GM18909 (cell line): Measurements from ENCODE around the gene KLRD1.
"Not testable (repeated sequence)": the region's sequence is repeated elsewhere in the genome, so short reads cannot be mapped to it uniquely, and the experiment has no call there.

ENCODE experiments used
- ATAC-seq: cut with Tn5 transposase; IDR thresholded peaks from one replicate; pipeline ENCODE4 v1.9.1; 2021; ENCODE audit warnings: mild to moderate bottlenecking; ENCODE audit not compliant: unreplicated experiment, poor library complexity

Gene KLRD1

DNA sequence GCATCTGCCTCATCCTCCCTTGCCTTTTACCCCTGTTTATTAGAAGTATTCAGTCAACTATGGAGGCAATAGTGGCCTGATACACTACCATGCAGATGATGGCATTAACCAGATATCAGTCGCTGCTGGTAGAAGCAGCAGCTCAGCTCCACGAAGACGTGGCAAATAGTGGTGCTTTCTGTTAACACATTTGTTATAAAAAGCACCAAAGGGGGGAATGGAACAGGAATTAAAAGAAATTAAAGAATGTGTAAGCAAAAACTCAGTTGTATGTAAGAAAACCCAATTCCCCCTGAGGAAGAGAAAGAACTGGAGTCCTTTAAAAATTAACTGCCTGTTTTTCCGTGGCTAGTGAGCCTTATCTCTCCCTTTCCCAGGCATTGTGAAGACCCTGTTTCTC, 60.0 kb downstream of the KLRD1 start:
- ATAC-seq: not testable (repeated sequence)

DNA sequence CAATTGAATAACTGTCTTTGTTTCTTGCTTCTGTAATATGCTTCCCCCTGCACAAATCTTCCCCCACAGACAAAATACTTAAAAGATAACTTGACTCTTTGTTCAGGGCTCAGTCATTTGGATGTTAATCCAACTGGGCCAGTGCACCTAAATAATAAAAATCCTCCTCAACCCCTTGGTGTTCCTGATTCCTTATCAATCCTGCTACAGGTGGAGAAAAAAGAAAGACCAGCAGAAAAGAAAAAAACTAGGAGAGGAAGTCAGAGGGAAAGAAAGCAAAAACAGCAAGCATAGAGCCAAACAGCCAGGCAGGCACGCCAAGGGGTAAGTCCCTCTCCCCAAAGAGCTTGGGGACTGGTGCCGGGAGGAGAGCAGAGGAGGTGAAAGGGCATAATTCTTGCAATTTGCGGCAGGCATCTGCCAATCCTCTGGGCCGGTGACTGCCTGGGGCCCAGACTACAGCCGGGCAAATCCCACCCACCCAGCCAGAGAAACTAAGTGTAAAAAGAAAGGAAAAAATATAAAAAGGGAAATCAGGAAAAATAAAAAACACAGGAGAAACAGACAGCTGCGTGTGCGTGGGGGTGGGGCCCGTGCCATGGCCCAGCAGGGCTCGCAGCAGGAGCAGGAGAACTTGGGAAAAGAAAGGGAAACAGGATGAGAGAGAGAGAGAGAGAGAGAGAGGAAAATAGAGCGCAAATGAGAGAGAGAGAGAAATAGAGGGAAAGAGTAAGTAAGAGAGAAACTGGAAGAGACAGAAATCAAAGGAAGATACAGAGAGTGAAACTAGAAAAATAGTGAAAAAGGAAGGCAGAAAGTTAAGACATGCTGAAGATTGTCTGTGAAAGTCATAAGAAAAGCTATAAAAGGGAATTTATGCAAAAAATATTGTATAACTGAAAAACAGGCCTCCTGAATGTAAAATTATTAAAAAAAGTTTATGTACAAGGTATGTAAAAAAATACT, 60.8 kb downstream of the KLRD1 start:
- no peak for ATAC-seq

DNA sequence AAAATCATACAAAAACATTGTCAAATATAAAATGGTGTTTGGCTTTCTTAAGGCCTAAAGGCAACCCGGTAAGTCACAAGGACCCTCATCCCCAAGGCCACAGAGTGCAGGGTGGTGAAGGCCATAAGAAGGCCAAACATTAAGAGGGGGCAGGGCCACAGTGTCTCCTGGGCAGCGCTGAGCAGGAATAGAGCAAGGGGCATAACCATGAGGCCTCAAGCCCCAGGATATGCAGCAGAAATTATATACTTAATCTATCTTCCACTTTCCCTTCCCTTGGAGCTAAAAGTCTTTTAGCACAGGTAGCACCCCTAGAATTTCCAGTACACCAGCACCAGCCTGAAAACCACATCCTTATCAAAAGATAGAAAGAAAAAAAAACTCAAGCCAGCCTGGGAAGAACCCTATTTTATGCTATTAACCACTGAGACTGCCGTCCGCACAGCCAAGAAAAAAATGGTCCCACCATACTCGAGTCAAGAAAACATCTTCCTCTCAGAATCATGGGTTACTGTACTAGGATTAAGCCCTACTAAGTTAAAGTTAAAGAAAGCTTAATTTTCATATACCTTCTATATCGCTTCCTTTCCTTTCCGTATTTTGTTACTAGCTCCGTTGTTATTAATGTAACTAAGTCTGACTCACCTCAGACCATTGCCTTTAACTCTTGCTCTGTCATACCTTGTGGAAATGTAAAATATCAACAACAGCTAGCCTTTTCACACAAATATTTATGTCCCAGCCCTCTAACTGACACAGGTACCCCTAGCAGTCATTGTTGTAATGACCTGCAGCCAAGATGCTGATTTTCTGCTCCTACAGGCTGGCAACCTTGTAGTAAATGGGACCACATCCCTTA, 62.1 kb downstream of the KLRD1 start:
- no peak for ATAC-seq

DNA sequence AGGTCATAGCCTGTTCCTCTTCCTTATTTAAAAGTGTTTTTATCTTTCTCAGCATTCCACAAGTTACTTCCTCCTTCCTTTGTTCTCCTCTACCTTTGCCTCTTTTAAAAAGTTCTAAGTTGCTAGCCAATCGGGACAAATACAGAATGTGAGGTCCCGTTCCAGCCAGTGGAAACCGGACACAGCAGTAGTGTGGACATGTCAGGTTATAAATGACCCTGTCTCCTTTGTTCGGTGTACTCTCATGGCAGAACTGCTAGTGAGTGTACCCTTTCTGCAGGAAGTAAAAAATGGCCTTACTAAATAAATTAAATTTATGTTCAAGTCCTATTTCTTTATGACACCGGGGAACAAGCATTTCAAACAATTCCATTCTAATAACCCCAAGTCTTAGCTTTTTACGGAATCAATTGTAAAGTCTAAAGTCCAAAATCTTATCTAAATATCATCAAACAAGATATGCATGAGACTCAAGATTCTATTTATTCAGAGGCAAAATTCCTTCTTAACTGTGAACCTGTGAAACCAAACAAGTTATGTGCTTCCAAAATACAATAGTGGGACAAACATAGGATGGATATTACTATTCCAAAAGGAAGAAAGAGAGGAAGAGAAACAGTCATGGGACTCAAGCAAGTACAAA, 64.3 kb downstream of the KLRD1 start:
- not testable (repeated sequence) for ATAC-seq

DNA sequence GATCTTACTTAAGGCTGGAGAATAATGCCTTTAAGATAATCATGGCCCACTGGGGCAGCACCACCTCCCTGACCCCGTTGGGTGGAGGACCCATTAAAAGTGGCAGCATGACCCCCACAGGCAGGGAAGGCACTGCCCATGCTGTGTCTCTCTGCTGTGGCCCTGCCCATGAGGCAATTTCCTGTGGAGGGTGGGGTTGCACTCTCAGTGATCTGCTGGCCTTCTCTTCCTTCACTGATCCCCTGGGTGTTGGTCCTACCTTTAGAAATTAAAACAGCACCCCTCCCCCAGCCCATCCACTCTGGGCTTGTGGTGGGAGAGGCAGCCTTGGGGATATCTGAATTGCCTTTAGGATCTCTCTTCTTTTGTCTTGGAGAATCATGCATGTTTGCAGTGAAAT, 64.9 kb downstream of the KLRD1 start:
- no peak for ATAC-seq

DNA sequence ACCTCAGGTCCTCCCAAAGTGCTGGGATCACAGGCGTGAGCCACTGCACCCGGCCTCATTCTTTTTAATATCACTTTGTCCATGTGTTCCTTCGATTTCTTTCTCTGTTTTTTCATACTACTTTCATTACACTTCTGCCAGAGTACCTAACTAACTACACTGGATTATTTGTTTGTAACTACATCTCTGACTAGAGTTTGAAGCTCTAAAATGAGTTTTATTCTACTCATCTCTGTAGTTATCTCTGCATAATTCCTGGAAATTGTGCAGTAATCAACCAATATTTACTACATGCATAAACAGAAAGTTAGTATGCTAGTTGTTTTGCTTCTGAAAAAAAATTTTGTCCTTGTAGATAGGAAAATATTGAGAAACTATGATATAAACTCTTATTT, 67.0 kb downstream of the KLRD1 start:
- ATAC-seq: no peak

DNA sequence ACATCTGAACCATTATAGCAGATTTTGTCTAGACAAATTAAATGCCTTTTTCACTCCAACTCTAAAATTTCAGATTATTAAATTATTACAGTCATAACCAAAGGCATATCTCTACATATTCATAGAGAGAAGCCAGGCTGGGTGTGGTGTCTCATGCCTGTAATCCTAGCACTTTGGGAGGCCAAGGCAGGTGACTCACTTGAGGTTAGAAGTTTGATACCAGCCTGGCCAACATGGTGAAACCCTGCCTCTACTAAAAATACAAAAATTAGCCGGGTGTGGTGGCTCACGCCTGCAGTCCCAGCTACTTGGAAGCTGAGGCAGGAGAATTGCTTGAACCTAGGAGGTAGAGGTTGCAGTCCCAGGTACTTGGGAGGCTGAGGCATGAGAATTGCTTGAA, 71.1 kb downstream of the KLRD1 start:
- ATAC-seq: not testable (repeated sequence)
